ENCODE data around the gene OR5L2.
"Not testable (repeated sequence)": the region's sequence is repeated elsewhere in the genome, so short reads cannot be mapped to it uniquely, and the experiment has no call there.

The OR5L2 gene

GRCh38 chr11:55826919-55827318 lies at the start of gene OR5L2:
Gene OR5L2 (plus strand): TSS chr11:55827219. CDS start chr11:55827219, 0 bp downstream.
- no peak for DNase-seq (ENCODE audit: low read depth in 3 of 3)

GRCh38 chr11:55791606-55792005 lies 35.4 kb upstream of the OR5L2 start:
- DNase-seq (ENCODE audit: low read depth in 3 of 3), result no peak

GRCh38 chr11:55793321-55793720 lies 33.7 kb upstream of the OR5L2 start:
- no peak for DNase-seq (ENCODE audit: low read depth in 3 of 3)

GRCh38 chr11:55795256-55795655 lies 31.8 kb upstream of the OR5L2 start, which contains the start of gene OR5D14:
Gene OR5D14 (plus strand): TSS chr11:55795556. CDS start chr11:55795556, 0 bp downstream.
- DNase-seq (ENCODE audit: low read depth in 3 of 3), result no peak

- no peak for DNase-seq (ENCODE audit: low read depth in 3 of 3)
Observed at GRCh38 chr11:55806248-55806647, 20.8 kb upstream of the OR5L2 start.

GRCh38 chr11:55811067-55811466 lies 16.0 kb upstream of the OR5L2 start, which contains the start of gene OR5L1:
Gene OR5L1 (plus strand): TSS chr11:55811367. CDS start chr11:55811467, 100 bp downstream.
- no peak for DNase-seq (ENCODE audit: low read depth in 3 of 3)

- DNase-seq (ENCODE audit: low read depth in 3 of 3), result no peak
Observed at GRCh38 chr11:55819330-55819729, 7.7 kb upstream of the OR5L2 start, which contains the start of gene OR5D18. Gene OR5D18 (plus strand): TSS chr11:55819630. CDS start chr11:55819630, 0 bp downstream.

- DNase-seq (ENCODE audit: low read depth in 3 of 3), result no peak
Observed at GRCh38 chr11:55838452-55838851, 11.4 kb downstream of the OR5L2 start, which contains the start of gene OR5D16. Gene OR5D16 (plus strand): TSS chr11:55838752. CDS start chr11:55838752, 0 bp downstream.

GRCh38 chr11:55847453-55847852 lies 20.4 kb downstream of the OR5L2 start:
- no peak for DNase-seq (ENCODE audit: low read depth in 3 of 3)

GRCh38 chr11:55849037-55849436 lies 22.0 kb downstream of the OR5L2 start:
- no peak for DNase-seq (ENCODE audit: low read depth in 3 of 3)

- DNase-seq (ENCODE audit: low read depth in 3 of 3), result no peak
Observed at GRCh38 chr11:55852141-55852540, 25.1 kb downstream of the OR5L2 start.

GRCh38 chr11:55854704-55855103 lies 27.7 kb downstream of the OR5L2 start:
- DNase-seq (ENCODE audit: low read depth in 3 of 3), result no peak

GRCh38 chr11:55867354-55867753 lies 40.3 kb downstream of the OR5L2 start:
- DNase-seq (ENCODE audit: low read depth in 3 of 3), result not testable (repeated sequence)

GRCh38 chr11:55872731-55873130 lies 45.7 kb downstream of the OR5L2 start:
- not testable (repeated sequence) for DNase-seq (ENCODE audit: low read depth in 3 of 3)

- DNase-seq (ENCODE audit: low read depth in 3 of 3), result not testable (repeated sequence)
Observed at GRCh38 chr11:55873146-55873545, 46.1 kb downstream of the OR5L2 start.
